Measurements from ENCODE around the gene KCNT2. TPM values are rescaled to one million over a fixed set of nuclear protein-coding genes. Genes with fewer than 3 reads are reported as not detected.
A peak's percentile ranks its signal among the peaks of the same experiment; 100 is the strongest.

The KCNT2 gene
- total and polyA plus RNA-seq, 9 of the 15 experiments (the other 6 are each of a cell fraction or from before 2014, with no cell fraction given): 0.13 to 0.73 (median 0.28) TPM

- TF ChIP-seq GTF3C2 (IDR thresholded peaks at IDR 0.05; ENCODE audit: borderline replicate concordance, extremely low read depth, insufficient read length) (no peak), TCFL5 (CRISPR knock-in tag; conservative IDR thresholded peaks at IDR 0.05) (no peak), ILK (tag; IDR thresholded peaks at IDR 0.05; ENCODE audit: borderline replicate concordance, low read depth) (no peak), CEBPZ (IDR thresholded peaks at IDR 0.05; ENCODE audit: borderline replicate concordance, low read depth, low read length) (peak; percentile 89), ZNF780A (CRISPR knock-in tag; IDR thresholded peaks at IDR 0.05) (no peak), TOE1 (IDR thresholded peaks at IDR 0.05; ENCODE audit: borderline replicate concordance) (no peak), TOE1 (CRISPR knock-in tag; IDR thresholded peaks at IDR 0.05; ENCODE audit: borderline replicate concordance, low read depth) (no peak), ZNF778 (CRISPR knock-in tag; IDR thresholded peaks at IDR 0.05) (no peak), TRIM24 (IDR thresholded peaks at IDR 0.05) (peak in 1 of 2 experiments; percentile 59; a peak in 2 of 4 replicates), TAF7 (tag; IDR thresholded peaks at IDR 0.05) (no peak), ZNF384 (IDR thresholded peaks at IDR 0.05; ENCODE audit: low read depth, low read length) (no peak), PATZ1 (CRISPR knock-in tag; IDR thresholded peaks at IDR 0.05; ENCODE audit: borderline replicate concordance) (no peak), CBX5 (IDR thresholded peaks at IDR 0.05; ENCODE audit: borderline replicate concordance, low read depth) (peak; percentile 99), TEAD4 (IDR thresholded peaks at IDR 0.05; ENCODE audit: low read length) (no peak), TEAD4 (CRISPR knock-in tag; IDR thresholded peaks at IDR 0.05; ENCODE audit: borderline replicate concordance) (no peak), CTCF (IDR thresholded peaks at IDR 0.05 in 2 of 3, conservative IDR thresholded peaks at IDR 0.05 in 1 of 3; ENCODE audit: insufficient read depth in 2 of 3, low read depth in 1 of 3, low read length in 3 of 3) (no peak), YY1 (IDR thresholded peaks at IDR 0.05; ENCODE audit: borderline replicate concordance in 1 of 3, control insufficient read depth in 1 of 3, extremely low read depth in 1 of 3, insufficient read depth in 3 of 3, insufficient read length in 1 of 3, insufficient replicate concordance in 2 of 3, low read depth in 1 of 3, low read length in 2 of 3) (peak in 1 of 3 experiments; percentile 42), ARNT (IDR thresholded peaks at IDR 0.05) (no peak)
Observed at GRCh38 chr1:196535727-196536126, 72.5 kb downstream of the KCNT2 start (continued).
